SK-N-MC (cell line): ENCODE data around the gene CCDC33.

Experiments used
- DNase-seq: peaks from one replicate; pipeline ENCODE4 v3.0.0-alpha.2; 2011; ENCODE audit warnings: low read depth, low spot score
- H3K27ac ChIP-seq: fragments of 200-600 bp; sonication (generic); 2 replicates; pipeline ENCODE4 v1.5.1; 2016; ENCODE audit warnings: mixed run types
- H3K36me3 ChIP-seq: fragments of 200-600 bp; sonication (generic); 2 replicates; pipeline ENCODE4 v1.6.1; 2017; ENCODE audit warnings: antibody characterized with exemption, low read length, mixed read lengths; ENCODE audit not compliant: insufficient read depth
- H3K4me3 ChIP-seq: fragments of 200-600 bp; sonication (generic); 2 replicates; pipeline ENCODE4 v1.5.1; 2016
- H3K9ac ChIP-seq: fragments of 200-600 bp; sonication (generic); 2 replicates; pipeline ENCODE4 v1.8.0; 2017; ENCODE audit warnings: mixed run types, mixed read lengths; ENCODE audit not compliant: insufficient read length
- H3K9me3 ChIP-seq: fragments of 200-600 bp; sonication (generic); 2 replicates; pipeline ENCODE4 v1.6.1; 2017; ENCODE audit warnings: low read depth, mild to moderate bottlenecking, antibody characterized with exemption, low read length, moderate library complexity, mixed read lengths
- EZH2 ChIP-seq: fragments of 200-600 bp; sonication (generic); IDR thresholded peaks from one replicate; pipeline ENCODE4 v1.6.1; 2017; ENCODE audit warnings: antibody characterized with exemption
- FOXP2 ChIP-seq: optimal IDR thresholded peaks from 2 replicates; pipeline ENCODE3; 2011; ENCODE audit warnings: mild to moderate bottlenecking, moderate library complexity; ENCODE audit not compliant: insufficient read depth; ENCODE audit errors: extremely low read length, control extremely low read depth
- POLR2AphosphoS5 ChIP-seq: IDR thresholded peaks from 2 replicates; pipeline ENCODE4 v1.6.1; 2012; ENCODE audit warnings: mild to moderate bottlenecking, low read depth, low read length, borderline replicate concordance

The CCDC33 gene

GRCh38 chr15:74384881-74385643 lies 148.9 kb downstream of the CCDC33 start:
- Histone ChIP-seq H3K9me3 (no peaks in the 10 kb centered on the region), H3K9ac (no peak overlapping the region), H3K27ac (no peak overlapping the region), H3K4me3 (no peak overlapping the region), H3K36me3 (no peaks in the 10 kb centered on the region)
- no peak for TF ChIP-seq EZH2
- no peak for TF ChIP-seq FOXP2
- no peak for TF ChIP-seq POLR2AphosphoS5
- DNase-seq = no peak

GRCh38 chr15:74385733-74386132 lies 149.6 kb downstream of the CCDC33 start:
- no peak overlapping the region for H3K9ac ChIP-seq
- H3K27ac ChIP-seq = no peak overlapping the region

More at GRCh38 chr15:74385733-74386132, 149.6 kb downstream of the CCDC33 start:
- DNase-seq = no peak
- Histone ChIP-seq H3K36me3 (no peaks in the 10 kb centered on the region), H3K9me3 (no peaks in the 10 kb centered on the region), H3K4me3 (no peak overlapping the region)
- TF ChIP-seq EZH2 (no peak), POLR2AphosphoS5 (no peak), FOXP2 (no peak)
